Subcutaneous abdominal adipose tissue (tissue), 5 donors: ENCODE data around the gene CCL4.
A peak's percentile ranks its signal among the peaks of the same experiment; 100 is the strongest.
"Not testable (repeated sequence)": the region's sequence is repeated elsewhere in the genome, so short reads cannot be mapped to it uniquely, and the experiment has no call there.

Source experiments
- H3K27ac ChIP-seq: one replicate; pipeline ENCODE4 v1.7.0; 2013; ENCODE audit warnings: low read depth, mild to moderate bottlenecking, inconsistent platforms, low read length, moderate library complexity
- H3K27me3 ChIP-seq, 5 donors: one replicate each; pipeline ENCODE4 v1.7.0; 2013; ENCODE audit warnings: low read length in 5 of 5, inconsistent platforms in 1 of 5; ENCODE audit not compliant: control insufficient read depth in 5 of 5, insufficient read depth in 4 of 5
- H3K36me3 ChIP-seq, 5 donors: one replicate each; pipeline ENCODE4 v1.7.0; 2013; ENCODE audit warnings: low read length in 5 of 5; ENCODE audit not compliant: control insufficient read depth in 5 of 5, insufficient read depth in 5 of 5
- H3K4me1 ChIP-seq, 5 donors: one replicate each; pipeline ENCODE4 v1.7.0; 2013; ENCODE audit warnings: low read length in 5 of 5, mild to moderate bottlenecking in 3 of 5, moderate library complexity in 1 of 5; ENCODE audit not compliant: control insufficient read depth in 5 of 5, insufficient read depth in 5 of 5
- H3K4me3 ChIP-seq, 5 donors: one replicate each; pipeline ENCODE4 v1.7.0; 2013; ENCODE audit warnings: low read length in 5 of 5, low read depth in 1 of 5
- H3K9ac ChIP-seq, 5 donors: one replicate each; pipeline ENCODE4 v1.7.0; 2013; ENCODE audit warnings: low read length in 5 of 5, mild to moderate bottlenecking in 4 of 5, moderate library complexity in 3 of 5
- H3K9me3 ChIP-seq, 5 donors: one replicate each; pipeline ENCODE4 v1.7.0; 2013; ENCODE audit warnings: low read length in 5 of 5; ENCODE audit not compliant: control insufficient read depth in 5 of 5
- donor health status: healthy.
- donor health status: healthy.
- donor health status: healthy.
- donor health status: healthy.
- donor health status: healthy.

Gene CCL4

DNA sequence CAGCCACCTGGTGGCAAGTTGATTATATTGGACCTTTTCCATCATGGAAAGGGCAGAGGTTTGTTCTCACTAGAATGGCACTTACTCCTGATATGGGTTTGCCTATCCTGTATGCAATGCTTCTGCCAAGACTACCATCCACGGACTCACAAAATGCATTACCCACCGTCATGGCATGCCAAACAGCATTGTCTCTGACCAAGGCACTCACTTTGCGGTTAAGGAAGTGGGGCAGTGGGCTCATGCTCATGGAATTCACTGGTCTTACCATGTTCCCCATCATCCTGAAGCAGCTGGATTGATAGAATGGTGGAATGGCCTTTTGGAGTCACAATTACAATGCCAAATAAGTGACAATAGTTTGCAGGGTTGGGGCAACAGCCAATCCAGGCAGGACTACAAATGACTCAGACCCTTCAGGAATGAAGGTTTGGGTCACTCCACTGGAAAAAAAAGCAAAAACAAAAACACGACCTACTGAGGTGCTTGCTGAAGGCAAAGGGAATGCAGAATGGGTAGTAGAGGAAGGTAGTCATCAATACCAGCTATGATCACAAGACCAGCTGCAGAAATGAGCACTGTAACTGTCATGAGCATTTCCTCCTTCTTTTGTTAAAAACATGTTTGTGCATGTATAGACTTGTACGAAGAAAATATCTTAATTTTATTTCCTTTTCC, 11.5 kb downstream of the CCL4 start:
- H3K27me3 ChIP-seq, H3K27ac ChIP-seq, H3K4me1 ChIP-seq, H3K36me3 ChIP-seq, H3K9ac ChIP-seq, H3K9me3 ChIP-seq, H3K4me3 ChIP-seq: not testable (repeated sequence)

DNA sequence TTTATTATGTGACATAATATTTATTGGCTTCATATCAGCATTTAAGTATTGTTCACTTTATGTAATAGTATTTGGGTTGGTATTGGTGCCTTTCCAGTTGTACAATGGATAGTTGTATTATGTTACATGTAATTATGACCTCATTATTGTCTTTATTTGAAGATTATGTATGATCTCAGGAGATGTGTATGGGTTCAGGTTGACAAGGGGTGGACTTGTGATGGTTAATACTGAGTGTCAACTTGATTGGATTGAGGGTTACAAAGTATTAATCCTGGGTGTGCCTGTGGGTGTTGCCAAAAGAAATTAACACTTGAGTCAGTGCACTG, 12.0 kb downstream of the CCL4 start:
- not testable (repeated sequence) for H3K9me3 ChIP-seq, H3K36me3 ChIP-seq, H3K27me3 ChIP-seq, H3K27ac ChIP-seq, H3K4me1 ChIP-seq, H3K9ac ChIP-seq, H3K4me3 ChIP-seq

DNA sequence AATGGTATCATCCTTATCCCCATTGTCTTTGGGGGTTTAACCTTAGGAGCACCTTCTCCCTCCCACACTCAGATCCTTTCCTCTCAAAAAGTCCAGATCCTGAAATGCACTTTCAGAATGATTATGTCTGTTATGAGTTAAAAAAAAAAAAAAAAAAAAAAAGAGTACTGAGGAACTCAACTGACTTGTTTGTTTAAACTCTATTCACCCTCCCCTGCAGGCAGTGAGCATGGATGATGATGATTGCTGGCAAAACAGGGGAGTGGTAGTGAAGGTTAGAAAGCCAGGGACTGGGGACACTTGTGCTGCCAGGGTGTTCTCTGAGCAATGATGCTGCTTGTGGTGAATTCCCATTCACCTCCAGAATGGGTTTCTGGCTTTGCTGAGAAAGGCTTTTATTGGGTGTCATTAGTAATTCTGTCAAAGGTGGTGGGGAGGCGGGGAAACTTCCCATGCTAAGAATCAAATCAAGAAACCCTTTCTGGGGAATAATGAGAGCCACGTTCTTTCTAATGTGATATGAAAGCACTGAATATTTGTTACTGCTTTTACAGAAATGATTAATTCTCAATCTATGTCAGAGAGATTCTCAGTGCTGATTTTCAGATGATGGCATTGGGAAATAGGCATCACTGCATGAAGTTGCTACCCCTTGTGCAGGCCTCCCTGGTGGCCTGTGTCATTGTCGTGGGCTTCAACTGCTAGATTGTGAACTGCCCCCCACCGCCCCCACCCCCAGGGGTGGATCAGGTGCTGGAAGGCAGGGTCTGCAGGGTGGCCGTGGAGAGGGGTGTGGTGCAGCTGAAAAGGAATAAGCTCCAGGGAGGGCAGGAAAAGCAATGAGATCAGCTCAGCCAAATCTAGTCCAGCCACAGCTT, 14.1 kb downstream of the CCL4 start:
- H3K27me3 ChIP-seq: peaks cover 0 to 3% (median 0%) of the 10 kb centered on the region in 5 donors
- H3K4me1 ChIP-seq: no peaks in the 10 kb centered on the region
- no peak overlapping the region for H3K9ac ChIP-seq
- no peak overlapping the region for H3K27ac ChIP-seq
- no peaks in the 10 kb centered on the region for H3K36me3 ChIP-seq
- H3K9me3 ChIP-seq: peaks cover 0 to 4% (median 0%) of the 10 kb centered on the region in 5 donors
- no peak overlapping the region for H3K4me3 ChIP-seq

GRCh38 chr17:36118477-36119353, 15.1 kb downstream of the CCL4 start:
- H3K36me3 ChIP-seq: no peaks in the 10 kb centered on the region

DNA sequence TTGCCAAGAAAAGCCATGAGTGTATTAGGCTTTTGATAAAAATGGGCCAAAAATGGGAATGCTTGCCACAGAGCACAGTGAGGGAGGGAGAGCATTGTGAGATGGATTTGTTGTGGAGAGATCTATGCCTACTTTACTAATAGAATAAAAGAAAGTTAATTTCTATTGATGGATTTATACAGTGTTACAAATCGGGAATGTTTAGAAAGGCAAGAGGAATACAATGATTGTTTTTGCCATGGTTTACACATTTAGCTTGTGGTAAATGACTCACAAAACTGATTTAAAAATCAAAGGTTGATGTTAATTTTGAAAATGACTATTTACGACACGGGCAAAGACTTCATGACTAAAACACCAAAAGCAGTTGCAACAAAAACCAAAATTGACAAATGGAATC, 16.6 kb downstream of the CCL4 start:
- Histone ChIP-seq H3K9ac (no peak overlapping the region), H3K4me3 (no peak overlapping the region), H3K4me1 (no peaks in the 10 kb centered on the region), H3K27me3 (peaks cover 0 to 4% (median 0%) of the 10 kb centered on the region in 5 donors), H3K27ac (no peak overlapping the region), H3K36me3 (no peaks in the 10 kb centered on the region), H3K9me3 (peaks cover 3 to 9% (median 6%) of the 10 kb centered on the region in 5 donors)

More at GRCh38 chr17:36118477-36119353, 15.1 kb downstream of the CCL4 start:
- Histone ChIP-seq H3K4me1 (no peaks in the 10 kb centered on the region), H3K4me3 (no peak overlapping the region), H3K9ac (no peak overlapping the region), H3K27ac (no peak overlapping the region), H3K27me3 (peaks cover 0 to 3% (median 0%) of the 10 kb centered on the region in 5 donors), H3K9me3 (peaks cover 0 to 4% (median 0%) of the 10 kb centered on the region in 5 donors)

- not testable (repeated sequence) for H3K9ac ChIP-seq, H3K4me3 ChIP-seq, H3K27me3 ChIP-seq, H3K36me3 ChIP-seq, H3K27ac ChIP-seq, H3K4me1 ChIP-seq
- peaks cover 5 to 18% (median 15%) of the 10 kb centered on the region in 5 donors for H3K9me3 ChIP-seq
Measured at GRCh38 chr17:36121099-36121498, 17.5 kb downstream of the CCL4 start.

- Histone ChIP-seq H3K36me3 (no peaks in the 10 kb centered on the region), H3K27me3 (peaks cover 0 to 5% (median 0%) of the 10 kb centered on the region in 5 donors), H3K9me3 (peaks cover 5 to 21% (median 19%) of the 10 kb centered on the region in 5 donors), H3K4me1 (no peaks in the 10 kb centered on the region), H3K4me3 (no peak overlapping the region), H3K9ac (no peak overlapping the region), H3K27ac (no peak overlapping the region)
Measured at GRCh38 chr17:36123431-36123830, 19.8 kb downstream of the CCL4 start.

- Histone ChIP-seq H3K36me3 (no peaks in the 10 kb centered on the region), H3K4me3 (peak overlapping the region in 3 of 5 donors; percentile 7 to 27 (median 17)), H3K27ac (no peak overlapping the region), H3K4me1 (no peaks in the 10 kb centered on the region), H3K27me3 (peaks cover 0 to 5% (median 0%) of the 10 kb centered on the region in 5 donors), H3K9me3 (peaks cover 5 to 21% (median 19%) of the 10 kb centered on the region in 5 donors), H3K9ac (no peak overlapping the region)
Measured at GRCh38 chr17:36124879-36125824, 21.5 kb downstream of the CCL4 start.

DNA sequence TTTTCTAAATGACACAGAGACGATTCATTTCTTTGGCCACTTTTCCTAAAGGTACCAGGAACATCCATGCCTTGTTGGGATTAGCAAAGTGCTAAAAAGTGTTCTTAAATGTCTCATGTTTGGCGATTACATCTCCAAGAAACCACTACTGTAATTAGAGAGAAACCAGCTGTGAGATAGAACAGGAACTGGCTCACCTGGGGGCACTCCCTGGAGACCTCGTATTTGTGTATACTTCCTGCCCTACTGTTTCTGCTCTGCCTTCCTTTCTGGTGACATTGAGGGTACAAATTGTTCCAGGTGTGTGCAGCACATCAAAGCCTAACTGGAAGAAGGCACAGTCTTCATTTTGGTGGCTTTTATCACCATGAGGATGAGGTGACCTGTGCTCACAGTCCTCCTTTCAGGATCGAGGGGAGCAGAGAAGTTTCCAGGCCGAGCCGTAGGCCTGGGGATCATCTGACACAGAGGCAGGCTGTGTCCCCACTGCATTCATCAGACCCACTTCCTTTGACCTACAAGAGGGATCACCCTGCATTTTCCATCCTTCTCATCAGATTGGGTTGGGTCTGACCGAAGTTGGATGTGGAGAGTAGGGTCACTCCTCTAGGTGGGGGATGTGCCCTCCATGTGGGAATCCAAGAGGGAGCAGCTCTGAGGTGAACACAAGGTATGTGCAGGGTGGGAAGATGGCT, 23.7 kb downstream of the CCL4 start:
- Histone ChIP-seq H3K4me3 (no peak overlapping the region), H3K27ac (no peak overlapping the region), H3K9me3 (peaks cover 5 to 21% (median 17%) of the 10 kb centered on the region in 5 donors), H3K4me1 (no peaks in the 10 kb centered on the region), H3K27me3 (peaks cover 0 to 5% (median 0%) of the 10 kb centered on the region in 5 donors), H3K36me3 (no peaks in the 10 kb centered on the region), H3K9ac (no peak overlapping the region)
